Karpas-422 (cell line): Measurements from ENCODE around the gene IER3. TPM values are rescaled to one million over a fixed set of nuclear protein-coding genes. Genes with fewer than 3 reads are reported as not detected.
"Not testable (repeated sequence)": the region's sequence is repeated elsewhere in the genome, so short reads cannot be mapped to it uniquely, and the experiment has no call there.

Experiments used
- DNase-seq: peaks from one replicate; pipeline ENCODE4 v3.0.0-alpha.2; 2015
- H2AFZ ChIP-seq: fragments of 200-600 bp; sonication (generic); 2 replicates; pipeline ENCODE4 v1.6.1; 2014; ENCODE audit warnings: antibody characterized with exemption, low read length, mixed read lengths
- H3K27ac ChIP-seq: fragments of 200-600 bp; sonication (generic); 2 replicates; pipeline ENCODE4 v1.5.1; 2014; ENCODE audit warnings: mild to moderate bottlenecking, low read length, moderate library complexity
- H3K27me3 ChIP-seq: fragments of 200-600 bp; sonication (generic); 2 replicates; pipeline ENCODE4 v1.6.1; 2014; ENCODE audit warnings: low read length, mixed read lengths
- H3K36me3 ChIP-seq: fragments of 200-600 bp; sonication (generic); 2 replicates; pipeline ENCODE4 v1.6.1; 2014; ENCODE audit warnings: low read length, mixed read lengths; ENCODE audit not compliant: insufficient read depth
- H3K4me1 ChIP-seq: fragments of 200-600 bp; sonication (generic); 2 replicates; pipeline ENCODE4 v1.6.1; 2014; ENCODE audit warnings: mild to moderate bottlenecking, low read length, mixed read lengths
- H3K4me2 ChIP-seq: fragments of 200-600 bp; sonication (generic); 2 replicates; pipeline ENCODE4 v1.6.1; 2014; ENCODE audit warnings: low read length, low read depth, mild to moderate bottlenecking; ENCODE audit not compliant: poor library complexity, severe bottlenecking
- H3K4me3 ChIP-seq: fragments of 200-600 bp; sonication (generic); 2 replicates; pipeline ENCODE4 v1.5.1; 2014; ENCODE audit warnings: mild to moderate bottlenecking, antibody characterized with exemption, low read length, mixed read lengths
- H3K79me2 ChIP-seq: fragments of 200-600 bp; sonication (generic); 2 replicates; pipeline ENCODE4 v1.6.1; 2014; ENCODE audit warnings: mild to moderate bottlenecking, low read length, mixed read lengths
- H3K9ac ChIP-seq: fragments of 200-600 bp; sonication (generic); 2 replicates; pipeline ENCODE4 v1.6.0; 2014; ENCODE audit warnings: low read length
- H3K9me2 ChIP-seq: fragments of 200-600 bp; sonication (generic), shearing (Covaris generic); replicated peaks from 2 replicates; pipeline ENCODE4 v1.6.0; 2014; ENCODE audit warnings: mild to moderate bottlenecking, low read length, moderate library complexity; ENCODE audit not compliant: insufficient read depth
- H3K9me3 ChIP-seq: fragments of 300-700, 200-600 bp; sonication (generic); 2 replicates; pipeline ENCODE4 v1.6.1; 2014; ENCODE audit warnings: low read length, mixed read lengths
- H4K20me1 ChIP-seq: fragments of 200-600 bp; sonication (generic); 2 replicates; pipeline ENCODE4 v1.6.1; 2014; ENCODE audit warnings: mild to moderate bottlenecking, antibody characterized with exemption, low read length, low read depth; ENCODE audit not compliant: insufficient read depth
- total RNA-seq: library from RNA; depleted of rRNA; stranded (reverse); fragments of >200 nt; shearing (Covaris generic); gene quantifications from 2 replicates; pipeline ENCODE4 v1.2.3, GENCODE V29; 2014; ENCODE audit warnings: low replicate concordance

Gene IER3
- total RNA-seq, 1 experiment from 2014 or later, result 0.19 TPM

- H3K4me3 ChIP-seq, result no peak overlapping the region
- peaks cover 17% of the 10 kb centered on the region for H3K4me1 ChIP-seq
- DNase-seq, result peak; percentile 70
- no peaks in the 10 kb centered on the region for H3K27me3 ChIP-seq
- peaks cover 32% of the 10 kb centered on the region for H3K79me2 ChIP-seq
- peaks cover 35% of the 10 kb centered on the region for H3K36me3 ChIP-seq
- peaks cover 27% of the 10 kb centered on the region for H4K20me1 ChIP-seq
- H3K9me3 ChIP-seq, result no peaks in the 10 kb centered on the region
- H3K27ac ChIP-seq, result peak overlapping the region; percentile 38
- no peak overlapping the region for H3K4me2 ChIP-seq
- H3K9ac ChIP-seq, result no peak overlapping the region
- H2AFZ ChIP-seq, result no peak overlapping the region
- H3K9me2 ChIP-seq, result no peaks in the 10 kb centered on the region
These were observed 19.3 kb downstream of the IER3 start for GRCh38 chr6:30724906-30725667.

GRCh38 chr6:30723843-30724741, 20.3 kb downstream of the IER3 start:
- H3K9ac ChIP-seq, H3K4me2 ChIP-seq, H2AFZ ChIP-seq: not testable (repeated sequence)

GRCh38 chr6:30723159-30723842, 21.0 kb downstream of the IER3 start:
- peaks cover 27% of the 10 kb centered on the region for H4K20me1 ChIP-seq

More at GRCh38 chr6:30723843-30724741, 20.3 kb downstream of the IER3 start:
- Histone ChIP-seq H4K20me1 (peaks cover 27% of the 10 kb centered on the region), H3K27ac (peak overlapping the region; percentile 38; the same call in 1 of the 2 replicates), H3K79me2 (peaks cover 34% of the 10 kb centered on the region), H3K4me1 (peaks cover 25% of the 10 kb centered on the region), H3K36me3 (peaks cover 30% of the 10 kb centered on the region)
- not testable (repeated sequence) for H3K27me3 ChIP-seq, H3K9me3 ChIP-seq, H3K4me3 ChIP-seq, H3K9me2 ChIP-seq
- peak; percentile 60 for DNase-seq

GRCh38 chr6:30722280-30723112, 21.9 kb downstream of the IER3 start:
- Histone ChIP-seq H3K9me3 (no peaks in the 10 kb centered on the region), H3K36me3 (peaks cover 30% of the 10 kb centered on the region), H3K27ac (peak overlapping the region; percentile 99), H2AFZ (no peak overlapping the region), H3K79me2 (peaks cover 47% of the 10 kb centered on the region), H3K4me2 (peak overlapping the region; percentile 93), H3K9ac (peak overlapping the region; percentile 96), H3K27me3 (no peaks in the 10 kb centered on the region), H3K4me1 (peaks cover 33% of the 10 kb centered on the region), H3K9me2 (no peaks in the 10 kb centered on the region), H3K4me3 (peak overlapping the region; percentile 98), H4K20me1 (peaks cover 27% of the 10 kb centered on the region)
- DNase-seq, result peak; percentile 90

More at GRCh38 chr6:30723159-30723842, 21.0 kb downstream of the IER3 start:
- H3K9me3 ChIP-seq, DNase-seq, H3K27me3 ChIP-seq, H3K9me2 ChIP-seq, H2AFZ ChIP-seq: not testable (repeated sequence)
- peak overlapping the region; percentile 37 for H3K9ac ChIP-seq
- peaks cover 42% of the 10 kb centered on the region for H3K79me2 ChIP-seq
- H3K36me3 ChIP-seq, result peaks cover 30% of the 10 kb centered on the region
- peak overlapping the region; percentile 54; the same call in 1 of the 2 replicates for H3K27ac ChIP-seq
- H3K4me1 ChIP-seq, result peaks cover 33% of the 10 kb centered on the region
- peak overlapping the region; percentile 98; the same call in 1 of the 2 replicates for H3K4me3 ChIP-seq
- H3K4me2 ChIP-seq, result peak overlapping the region; percentile 93

- Histone ChIP-seq H3K36me3 (peaks cover 30% of the 10 kb centered on the region), H3K79me2 (peaks cover 48% of the 10 kb centered on the region), H3K4me1 (peaks cover 33% of the 10 kb centered on the region), H3K9ac (peak overlapping the region; percentile 96), H3K4me3 (peak overlapping the region; percentile 98), H3K27ac (peak overlapping the region; percentile 99), H3K4me2 (peak overlapping the region; percentile 93), H4K20me1 (peaks cover 27% of the 10 kb centered on the region)
- not testable (repeated sequence) for H3K9me3 ChIP-seq, H2AFZ ChIP-seq, H3K9me2 ChIP-seq, H3K27me3 ChIP-seq
- peak; percentile 51 for DNase-seq
These were observed 22.4 kb downstream of the IER3 start for GRCh38 chr6:30722025-30722279.

- Histone ChIP-seq H3K9me3 (no peaks in the 10 kb centered on the region), H3K79me2 (peaks cover 53% of the 10 kb centered on the region), H3K27me3 (no peaks in the 10 kb centered on the region), H3K9ac (peak overlapping the region; percentile 96), H4K20me1 (peaks cover 27% of the 10 kb centered on the region), H3K27ac (peak overlapping the region; percentile 99), H3K36me3 (peaks cover 30% of the 10 kb centered on the region), H3K4me1 (peaks cover 37% of the 10 kb centered on the region), H3K9me2 (no peaks in the 10 kb centered on the region), H3K4me2 (peak overlapping the region; percentile 95), H3K4me3 (peak overlapping the region; percentile 98), H2AFZ (no peak overlapping the region)
- DNase-seq, result peak; percentile 97
These were observed 22.9 kb downstream of the IER3 start for GRCh38 chr6:30721198-30722024.

GRCh38 chr6:30720738-30721197, 23.6 kb downstream of the IER3 start:
- H4K20me1 ChIP-seq, result peaks cover 27% of the 10 kb centered on the region
- peak overlapping the region; percentile 95 for H3K4me2 ChIP-seq
- peak; percentile 94 for DNase-seq
- no peaks in the 10 kb centered on the region for H3K9me2 ChIP-seq
- no peak overlapping the region for H2AFZ ChIP-seq
- peak overlapping the region; percentile 98 for H3K4me3 ChIP-seq
- no peaks in the 10 kb centered on the region for H3K27me3 ChIP-seq
- H3K27ac ChIP-seq, result peak overlapping the region; percentile 99
- H3K79me2 ChIP-seq, result peaks cover 60% of the 10 kb centered on the region
- peak overlapping the region; percentile 96 for H3K9ac ChIP-seq
- H3K9me3 ChIP-seq, result no peaks in the 10 kb centered on the region
- peaks cover 30% of the 10 kb centered on the region for H3K36me3 ChIP-seq
- H3K4me1 ChIP-seq, result peaks cover 43% of the 10 kb centered on the region
